ENCODE data around the gene GAB1. TPM values are rescaled to one million over a fixed set of nuclear protein-coding genes. Genes with fewer than 3 reads are reported as not detected.
A peak's percentile ranks its signal among the peaks of the same experiment; 100 is the strongest.

The GAB1 gene
- total RNA-seq, 5 donors from 2014 or later (not counting 1 experiment from before 2014, with no cell fraction given), result 0.20 to 1.7 (median 0.96) TPM

DNA sequence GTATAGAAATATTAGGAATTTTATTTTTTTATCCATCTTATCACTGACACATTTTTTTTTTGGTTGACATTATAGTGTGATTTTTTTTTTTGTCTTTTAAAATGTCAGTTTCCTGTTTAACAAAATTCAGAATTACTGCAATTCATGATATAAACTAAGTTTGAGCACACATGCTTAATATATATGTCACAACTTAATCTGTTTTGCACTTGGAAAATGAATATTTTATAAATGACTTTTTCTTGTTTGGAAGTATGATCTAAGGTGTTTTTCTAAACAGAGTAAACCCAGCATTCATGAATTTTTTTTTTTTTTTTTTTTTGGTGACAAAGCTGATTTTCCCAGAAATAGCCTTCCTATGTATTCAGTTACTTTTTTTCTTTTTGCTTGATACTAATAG, 179.2 kb downstream of the GAB1 start:
- Mint-ChIP-seq H3K27ac (peak overlapping the region; percentile 37 to 66), H3K27me3 (no peaks in the 10 kb centered on the region), H3K4me3 (peak overlapping the region; percentile 97 to 98 (median 98)), H3K36me3 (peaks cover 33% of the 10 kb centered on the region), H3K9me3 (no peaks in the 10 kb centered on the region), H3K4me1 (peaks cover 61 to 66% (median 64%) of the 10 kb centered on the region in 3 donors)
- no peaks in the 10 kb centered on the region for H3K9me3 ChIP-seq
- H3K27ac ChIP-seq (ENCODE audit: low read length), result no peak overlapping the region
- no peak overlapping the region for H3K4me3 ChIP-seq (ENCODE audit: control insufficient read depth in 1 of 2, extremely low read depth in 1 of 2, low read length in 1 of 2)
- CTCF ChIA-PET, result interaction anchor here in 1 of 2 donors (0.8 kb wide), 1 partner anchor 1460 kb away, joined by 5 read pairs; no protein-coding TSS in a partner anchor
- POLR2A ChIA-PET, result interaction anchor here in 1 of 2 donors (0.6 to 0.7 kb wide), 2 partner anchors 25 to 32 kb away, joined by 3 read pairs; no protein-coding TSS in a partner anchor
- peaks cover 14 to 29% of the 10 kb centered on the region in 2 experiments for H3K4me1 ChIP-seq (ENCODE audit: control insufficient read depth in 1 of 2, extremely low read depth in 1 of 2, insufficient read depth in 2 of 2, low read length in 2 of 2)
- DNase-seq (no peak), ATAC-seq (replicated peaks in 1 of 4) (no peak)
- peaks cover 0 to 9% of the 10 kb centered on the region in 2 experiments for H3K27me3 ChIP-seq (replicated peaks in 1 of 2; ENCODE audit: control insufficient read depth in 2 of 2, extremely low read depth in 1 of 2, insufficient read depth in 2 of 2, low read length in 1 of 2)
- peaks cover 0 to 26% of the 10 kb centered on the region in 2 donors for H3K36me3 ChIP-seq (ENCODE audit: control insufficient read depth in 2 of 2, extremely low read depth in 1 of 2, insufficient read depth in 1 of 2, low read length in 1 of 2)

DNA sequence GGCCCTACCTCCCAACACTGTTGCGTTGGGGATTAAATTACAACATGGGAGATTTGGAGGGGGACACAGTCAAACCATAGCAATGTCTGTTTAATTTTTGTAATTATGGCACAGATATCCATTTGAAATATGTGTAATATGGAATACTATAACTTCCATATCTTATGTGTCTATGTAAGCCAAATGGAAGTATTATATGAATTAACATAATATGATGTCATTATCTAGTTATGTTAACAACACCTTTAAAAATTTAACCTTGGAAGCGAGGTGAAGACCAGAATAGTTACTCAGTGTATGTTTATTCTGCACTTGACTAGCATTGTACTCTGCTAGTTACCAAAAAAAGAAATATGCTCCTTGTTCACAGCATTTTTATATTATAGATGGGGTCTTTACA, 181.1 kb downstream of the GAB1 start:
- Histone ChIP-seq H3K27me3 (replicated peaks in 1 of 2; ENCODE audit: control insufficient read depth in 2 of 2, extremely low read depth in 1 of 2, insufficient read depth in 2 of 2, low read length in 1 of 2) (no peaks in the 10 kb centered on the region), H3K4me3 (ENCODE audit: control insufficient read depth in 1 of 2, extremely low read depth in 1 of 2, low read length in 1 of 2) (no peak overlapping the region), H3K27ac (ENCODE audit: low read length) (no peak overlapping the region), H3K9me3 (no peaks in the 10 kb centered on the region), H3K4me1 (ENCODE audit: control insufficient read depth in 1 of 2, extremely low read depth in 1 of 2, insufficient read depth in 2 of 2, low read length in 2 of 2) (peaks cover 10 to 26% of the 10 kb centered on the region in 2 experiments), H3K36me3 (ENCODE audit: control insufficient read depth in 2 of 2, extremely low read depth in 1 of 2, insufficient read depth in 1 of 2, low read length in 1 of 2) (peaks cover 0 to 43% of the 10 kb centered on the region in 2 donors)
- WGBS (ENCODE audit: insufficient coverage), result no CpG with 5 or more reads among the region's 2 CpGs
- no peak overlapping the region for H3K4me3 Mint-ChIP-seq
- DNase-seq (no peak), ATAC-seq (replicated peaks in 1 of 4) (no peak)
- ChIA-PET CTCF (interaction anchor here (0.6 to 1.0 kb wide), 2 partner anchors 38 to 41 kb away, joined by 3 read pairs; no protein-coding TSS in a partner anchor), POLR2A (interaction anchor here in 1 of 2 donors (0.7 kb wide), 1 partner anchor 34 kb away, joined by 3 read pairs; no protein-coding TSS in a partner anchor)
- H3K27ac Mint-ChIP-seq, result peak overlapping the region in 1 of 2 donors; percentile 16
- no peaks in the 10 kb centered on the region for H3K9me3 Mint-ChIP-seq
- H3K36me3 Mint-ChIP-seq, result peaks cover 45% of the 10 kb centered on the region
- H3K27me3 Mint-ChIP-seq, result no peaks in the 10 kb centered on the region
- peaks cover 72 to 80% (median 75%) of the 10 kb centered on the region in 3 donors for H3K4me1 Mint-ChIP-seq

Other genes starting within 250 kb of the GAB1 start
- gene USP38, start 152.0 kb upstream of the GAB1 start, total RNA-seq, result 10 to 100 TPM; 22.6 to 31.1 (median 23.9) TPM
- 10 to 100 TPM; 43.4 to 56.4 (median 47.1) TPM for gene SMARCA5, start 176.8 kb downstream of the GAB1 start, total RNA-seq